Epidermal melanocyte (primary cell): ENCODE results near the gene PTPRA.
"Not testable (repeated sequence)": the region's sequence is repeated elsewhere in the genome, so short reads cannot be mapped to it uniquely, and the experiment has no call there.

Experiments
- DNase-seq: peaks from one replicate; pipeline ENCODE4 v3.0.0; 2011; ENCODE audit warnings: low spot score; ENCODE audit not compliant: insufficient read length

The PTPRA gene

GRCh38 chr20:3071610-3072529 lies 198.6 kb downstream of the PTPRA start, which contains the start of gene OXT:
Gene OXT, plus strand, starts transcription at chr20:3071620. Its CDS starts 36 bp downstream, at chr20:3071656.
- DNase-seq, result no peak

GRCh38 chr20:3072530-3073250 lies 199.4 kb downstream of the PTPRA start:
- DNase-seq, result no peak

- not testable (repeated sequence) for DNase-seq
Measured at GRCh38 chr20:3073251-3073643, 200.0 kb downstream of the PTPRA start.

GRCh38 chr20:3074812-3075211 lies 201.5 kb downstream of the PTPRA start:
- no peak for DNase-seq

- not testable (repeated sequence) for DNase-seq
Measured at GRCh38 chr20:3075315-3075714, 202.0 kb downstream of the PTPRA start.

GRCh38 chr20:3077618-3078134 lies 204.4 kb downstream of the PTPRA start:
- no peak for DNase-seq

GRCh38 chr20:3080939-3081388 lies 207.7 kb downstream of the PTPRA start:
- DNase-seq, result no peak

GRCh38 chr20:3081641-3082040 lies 208.4 kb downstream of the PTPRA start:
- no peak for DNase-seq

- DNase-seq, result no peak
Measured at GRCh38 chr20:3082306-3082951, 209.1 kb downstream of the PTPRA start.

- no peak for DNase-seq
Measured at GRCh38 chr20:3082955-3083952, 210.0 kb downstream of the PTPRA start.

GRCh38 chr20:3084283-3084985 lies 211.2 kb downstream of the PTPRA start, which contains the start of gene AVP:
Gene AVP, minus strand, starts transcription at chr20:3084724. Its CDS starts 50 bp downstream, at chr20:3084674.
- no peak for DNase-seq

GRCh38 chr20:3084986-3085360 lies 211.7 kb downstream of the PTPRA start:
- no peak for DNase-seq

- no peak for DNase-seq
Measured at GRCh38 chr20:3085571-3086072, 212.3 kb downstream of the PTPRA start.

GRCh38 chr20:3088031-3088430 lies 214.8 kb downstream of the PTPRA start:
- DNase-seq, result no peak
